Suprapubic skin (tissue), 4 donors: ENCODE data around the gene FDXR.

Experiments used
- CTCF ChIP-seq, 2 donors: fragments of 200-600 bp in 1 of 2; fragments of 450-650 bp in 1 of 2; sonication (generic) in 1 of 2; IDR thresholded peaks; one replicate each; pipeline ENCODE4 v1.5.1; 2016 to 2019; ENCODE audit warnings: antibody characterized with exemption in 2 of 2, mild to moderate bottlenecking in 1 of 2, moderate library complexity in 1 of 2
- EP300 ChIP-seq: sonication (generic); formaldehyde crosslinking; IDR thresholded peaks from one replicate; pipeline ENCODE4 v1.6.1; 2017; ENCODE audit warnings: antibody characterized with exemption
- POLR2AphosphoS5 ChIP-seq, 3 donors: sonication (generic); formaldehyde crosslinking; IDR thresholded peaks; one replicate each; pipeline ENCODE4 v1.6.1; 2017; ENCODE audit warnings: antibody characterized with exemption in 3 of 3

- TF ChIP-seq CTCF (IDR thresholded peaks at IDR 0.05) (no peak), POLR2AphosphoS5 (IDR thresholded peaks at IDR 0.05) (no peak), EP300 (no peak)
Measured at GRCh38 chr17:74872313-74873036, at the start of gene FDXR.
